Large intestine (tissue), 3 donors: Measurements from ENCODE around the gene MAST4. TPM values are rescaled to one million over a fixed set of nuclear protein-coding genes. Genes with fewer than 3 reads are reported as not detected.
A peak's percentile ranks its signal among the peaks of the same experiment; 100 is the strongest.

Source experiments
- DNase-seq, 2 donors: peaks; one replicate each; pipeline versions ENCODE4 v3.0.0 to v3.0.0-alpha.2; 2013
- H3K27ac ChIP-seq: one replicate; pipeline ENCODE4 v1.5.1; 2013; ENCODE audit warnings: low read length
- H3K27me3 ChIP-seq: 2 replicates; pipeline ENCODE4 v1.6.1; 2013; ENCODE audit warnings: low read length; ENCODE audit not compliant: control insufficient read depth, insufficient read depth
- H3K36me3 ChIP-seq: 2 replicates; pipeline ENCODE4 v1.6.1; 2013; ENCODE audit warnings: low read length; ENCODE audit not compliant: control insufficient read depth, insufficient read depth
- H3K4me1 ChIP-seq: one replicate; pipeline ENCODE4 v1.6.1; 2013; ENCODE audit warnings: low read length; ENCODE audit not compliant: control insufficient read depth, insufficient read depth
- H3K4me3 ChIP-seq: one replicate; pipeline ENCODE4 v1.5.1; 2013; ENCODE audit warnings: low read length
- H3K9me3 ChIP-seq: one replicate; pipeline ENCODE4 v1.6.1; 2013; ENCODE audit warnings: mild to moderate bottlenecking, low read depth, low read length, moderate library complexity; ENCODE audit not compliant: control insufficient read depth
- WGBS: methylation state at CpG from one replicate; pipeline ENCODE4 v1.1.5; 2013; ENCODE audit warnings: low lambda C conversion rate; ENCODE audit not compliant: insufficient coverage; 5-methylcytosine and 5-hydroxymethylcytosine counted together
- polyA plus RNA-seq: library from polyadenylated mRNA; unstranded; fragments of 120-200 nt; gene quantifications from one replicate; pipeline ENCODE4 v1.2.1, GENCODE V29; 2013

MAST4 gene
- polyA plus RNA-seq, 1 donor = 14.8 TPM

DNA sequence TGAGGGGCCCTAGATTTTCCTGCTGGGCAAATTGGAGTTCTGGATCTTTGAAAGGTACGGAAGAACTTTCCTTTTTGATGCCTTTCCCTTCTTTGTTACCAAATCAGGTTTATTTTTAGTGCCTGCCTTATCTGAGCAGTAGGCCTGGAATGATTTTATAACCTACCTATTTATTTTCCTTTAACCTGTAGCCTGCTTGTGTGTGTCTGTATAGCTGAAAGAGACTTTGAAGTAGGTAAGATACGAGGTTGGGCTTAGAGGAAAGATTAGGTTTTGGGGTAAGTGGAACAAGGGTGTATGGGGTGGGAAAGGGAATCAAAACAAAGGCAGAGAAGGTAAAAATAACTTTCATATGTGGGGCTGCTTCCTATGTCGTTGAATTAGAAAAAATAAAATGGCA lies 389.2 kb downstream of the MAST4 start:
- Histone ChIP-seq H3K27ac (no peak overlapping the region), H3K4me3 (no peak overlapping the region)
- WGBS = no CpG with 5 or more reads among the region's 3 CpGs

GRCh38 chr5:66986009-66986408 lies 389.8 kb downstream of the MAST4 start:
- Histone ChIP-seq H3K4me3 (no peak overlapping the region), H3K9me3 (no peaks in the 10 kb centered on the region), H3K36me3 (no peaks in the 10 kb centered on the region), H3K27ac (no peak overlapping the region), H3K27me3 (no peaks in the 10 kb centered on the region), H3K4me1 (peaks cover 18% of the 10 kb centered on the region)
- no CpG with 5 or more reads among the region's 2 CpGs for WGBS
- no peak for DNase-seq

More for the DNA sequence above, 389.2 kb downstream of the MAST4 start:
- H3K36me3 ChIP-seq = no peaks in the 10 kb centered on the region
- peaks cover 18% of the 10 kb centered on the region for H3K4me1 ChIP-seq
- H3K27me3 ChIP-seq = no peaks in the 10 kb centered on the region
- peak in 1 of 2 donors; percentile 55 for DNase-seq
- no peaks in the 10 kb centered on the region for H3K9me3 ChIP-seq

DNA sequence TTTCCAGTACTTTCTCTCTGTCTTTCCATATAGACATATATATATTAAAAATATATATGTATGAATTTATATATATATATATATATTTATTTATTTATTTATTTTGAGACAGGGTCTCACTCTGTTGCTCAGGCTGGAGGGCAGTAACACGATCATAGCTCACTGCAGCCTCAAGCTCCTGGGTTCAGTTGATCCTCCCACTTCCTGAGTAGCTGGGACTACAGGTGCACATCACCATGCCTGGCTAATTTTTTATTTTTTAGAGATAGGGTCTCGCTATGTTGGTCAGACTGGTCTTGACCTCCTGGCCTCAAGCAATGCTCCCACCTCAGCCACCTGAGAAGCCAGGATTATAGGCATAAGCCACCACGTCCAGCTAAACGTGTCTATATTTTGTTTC lies 390.3 kb downstream of the MAST4 start:
- no CpG with 5 or more reads among the region's 4 CpGs for WGBS
- H3K4me1 ChIP-seq = peaks cover 17% of the 10 kb centered on the region

GRCh38 chr5:66987126-66987525 lies 390.9 kb downstream of the MAST4 start:
- no peak overlapping the region for H3K27ac ChIP-seq
- H3K36me3 ChIP-seq = no peaks in the 10 kb centered on the region
- H3K27me3 ChIP-seq = no peaks in the 10 kb centered on the region
- WGBS = no CpG with 5 or more reads among the region's 2 CpGs
- DNase-seq = no peak
- H3K4me1 ChIP-seq = peaks cover 15% of the 10 kb centered on the region
- no peak overlapping the region for H3K4me3 ChIP-seq
- no peaks in the 10 kb centered on the region for H3K9me3 ChIP-seq

More for the DNA sequence above, 390.3 kb downstream of the MAST4 start:
- DNase-seq = no peak
- H3K4me3 ChIP-seq = no peak overlapping the region
- no peaks in the 10 kb centered on the region for H3K9me3 ChIP-seq
- H3K27ac ChIP-seq = no peak overlapping the region
- H3K27me3 ChIP-seq = no peaks in the 10 kb centered on the region
- no peaks in the 10 kb centered on the region for H3K36me3 ChIP-seq

DNA sequence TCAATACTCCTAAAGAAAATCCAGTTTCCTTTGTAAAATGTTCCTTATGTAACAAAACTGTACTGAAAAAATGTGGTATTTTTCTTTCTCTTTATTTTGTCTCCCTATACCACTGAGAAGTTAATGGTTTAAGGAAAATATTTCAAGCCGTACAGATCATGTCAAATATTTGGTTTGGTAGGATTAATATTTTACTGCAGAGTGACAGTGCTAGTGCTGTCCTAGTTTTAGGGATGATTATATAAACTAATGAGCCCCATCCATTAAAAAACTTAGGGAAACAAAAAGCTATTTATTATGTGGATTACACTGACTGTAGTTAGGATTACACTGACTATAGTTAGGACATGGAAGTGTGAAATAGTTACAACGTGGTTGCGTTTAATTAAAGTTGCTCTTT lies 391.3 kb downstream of the MAST4 start:
- H3K4me3 ChIP-seq = no peak overlapping the region
- no peak for DNase-seq
- no peak overlapping the region for H3K27ac ChIP-seq
- no peaks in the 10 kb centered on the region for H3K9me3 ChIP-seq
- WGBS = 93% methylated on average over 3 of the region's 3 CpGs
- no peaks in the 10 kb centered on the region for H3K36me3 ChIP-seq
- peaks cover 15% of the 10 kb centered on the region for H3K4me1 ChIP-seq
- H3K27me3 ChIP-seq = no peaks in the 10 kb centered on the region

GRCh38 chr5:66987949-66988838 lies 392.0 kb downstream of the MAST4 start:
- Histone ChIP-seq H3K36me3 (no peaks in the 10 kb centered on the region), H3K4me1 (peaks cover 15% of the 10 kb centered on the region), H3K27me3 (no peaks in the 10 kb centered on the region), H3K4me3 (no peak overlapping the region), H3K9me3 (no peaks in the 10 kb centered on the region), H3K27ac (no peak overlapping the region)
- DNase-seq = no peak
- WGBS = 70% methylated on average over 1 of the region's 3 CpGs

- no peak for DNase-seq
- no peak overlapping the region for H3K27ac ChIP-seq
- peaks cover 15% of the 10 kb centered on the region for H3K4me1 ChIP-seq
- no peaks in the 10 kb centered on the region for H3K27me3 ChIP-seq
- no peaks in the 10 kb centered on the region for H3K9me3 ChIP-seq
- no CpG with 5 or more reads among the region's 1 CpG for WGBS
- no peak overlapping the region for H3K4me3 ChIP-seq
- H3K36me3 ChIP-seq = no peaks in the 10 kb centered on the region
Measured at GRCh38 chr5:66989286-66989685, 393.1 kb downstream of the MAST4 start.

DNA sequence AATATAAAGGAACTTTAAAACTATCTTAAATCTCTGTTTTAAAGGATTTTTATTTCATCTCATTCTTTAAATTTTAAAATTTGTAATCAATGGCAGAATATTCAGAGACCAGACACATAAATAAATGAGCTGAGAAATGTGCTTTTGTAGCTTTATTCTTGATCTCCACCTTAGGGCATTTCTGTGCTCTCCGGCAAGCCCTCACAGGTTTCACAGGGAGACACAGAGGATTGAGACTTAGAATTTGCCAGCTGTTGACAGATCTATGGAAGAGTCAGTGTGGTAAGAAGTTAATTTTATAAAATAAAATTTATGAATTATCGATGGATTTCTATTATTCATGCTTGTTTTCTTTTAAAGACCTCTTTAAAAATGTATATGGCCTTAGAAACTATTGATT lies 393.6 kb downstream of the MAST4 start:
- H3K9me3 ChIP-seq = no peaks in the 10 kb centered on the region
- H3K36me3 ChIP-seq = no peaks in the 10 kb centered on the region
- no peak overlapping the region for H3K27ac ChIP-seq
- no peak overlapping the region for H3K4me3 ChIP-seq
- no peaks in the 10 kb centered on the region for H3K27me3 ChIP-seq
- DNase-seq = no peak
- 100% methylated on average over 1 of the region's 2 CpGs for WGBS
- H3K4me1 ChIP-seq = peaks cover 14% of the 10 kb centered on the region

DNA sequence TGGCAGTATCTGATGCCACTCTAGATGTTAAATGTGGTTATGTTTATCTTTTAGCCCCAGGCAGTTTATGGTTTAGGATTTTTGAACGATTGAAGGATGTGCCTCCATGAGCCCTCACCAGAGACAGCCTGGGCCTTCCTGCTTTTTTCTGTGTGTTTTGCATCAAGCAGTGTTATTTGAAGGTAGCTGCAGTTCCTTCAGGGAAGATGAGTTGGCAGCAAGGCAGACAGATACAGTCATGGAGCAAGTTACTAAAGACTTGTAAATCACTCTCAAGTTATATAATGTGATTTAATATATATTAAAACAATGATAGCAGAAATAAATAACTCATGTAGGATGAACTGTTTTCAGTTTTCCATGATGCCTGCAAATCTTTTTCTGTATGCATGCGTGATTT lies 395.6 kb downstream of the MAST4 start:
- Histone ChIP-seq H3K36me3 (no peaks in the 10 kb centered on the region), H3K27ac (no peak overlapping the region), H3K9me3 (no peaks in the 10 kb centered on the region), H3K4me3 (no peak overlapping the region), H3K27me3 (no peaks in the 10 kb centered on the region), H3K4me1 (no peaks in the 10 kb centered on the region)
- no peak for DNase-seq
- no CpG with 5 or more reads among the region's 2 CpGs for WGBS

DNA sequence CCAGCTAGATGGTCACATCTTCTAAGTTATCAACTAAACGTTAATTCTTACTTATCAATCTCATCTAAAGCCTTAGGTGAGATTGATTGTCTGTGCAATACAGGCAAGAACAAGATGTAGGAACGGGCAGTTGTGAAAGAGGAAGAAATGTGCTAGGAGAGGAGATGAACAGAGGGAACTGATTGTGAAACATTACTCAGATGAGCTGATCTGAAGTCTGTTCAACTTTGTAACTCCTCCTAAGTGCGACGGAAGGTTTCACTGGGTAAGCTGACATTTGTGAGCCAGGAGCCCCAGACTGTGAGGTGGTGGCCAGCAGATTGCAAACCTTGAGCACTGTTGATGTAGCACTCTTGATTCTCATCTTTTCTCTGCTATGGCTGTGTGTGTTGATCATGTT lies 396.4 kb downstream of the MAST4 start:
- Histone ChIP-seq H3K4me1 (no peaks in the 10 kb centered on the region), H3K27me3 (no peaks in the 10 kb centered on the region), H3K9me3 (no peaks in the 10 kb centered on the region), H3K27ac (no peak overlapping the region), H3K36me3 (no peaks in the 10 kb centered on the region), H3K4me3 (no peak overlapping the region)
- WGBS = 81% methylated on average over 3 of the region's 4 CpGs
- no peak for DNase-seq

DNA sequence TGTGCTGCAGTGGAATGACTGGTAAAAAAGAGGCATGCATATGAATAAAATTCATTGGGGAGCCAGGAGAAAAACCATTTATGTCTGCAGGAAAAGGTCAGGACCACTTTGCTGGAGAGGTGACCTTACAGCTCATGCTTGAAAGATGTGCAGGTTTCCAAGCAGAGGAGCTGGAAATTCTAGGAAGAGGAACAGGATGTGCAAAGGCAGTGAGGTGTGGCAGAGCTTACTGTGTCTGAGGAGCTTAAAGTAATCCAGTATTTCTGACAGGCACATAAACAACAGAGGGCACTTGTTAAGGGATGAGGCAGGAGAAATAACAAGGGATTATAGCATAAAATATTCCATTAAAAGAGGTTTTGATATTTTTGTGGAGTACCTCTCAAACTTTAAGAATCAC lies 397.3 kb downstream of the MAST4 start:
- Histone ChIP-seq H3K36me3 (no peaks in the 10 kb centered on the region), H3K4me3 (no peak overlapping the region), H3K27ac (no peak overlapping the region), H3K27me3 (no peaks in the 10 kb centered on the region), H3K9me3 (no peaks in the 10 kb centered on the region), H3K4me1 (no peaks in the 10 kb centered on the region)
- DNase-seq = no peak
